ENCODE data around the gene MAP4K4. TPM values are rescaled to one million over a fixed set of nuclear protein-coding genes. Genes with fewer than 3 reads are reported as not detected.

MAP4K4 gene
- total and polyA plus RNA-seq, 2 of the 4 experiments (the other 2 are of a cell fraction): 89.4 to 124 TPM

GRCh38 chr2:101677658-101678057, 19.8 kb upstream of the MAP4K4 start:
- intact Hi-C loops (cut with micrococcal nuclease): no loop called here
- H2BK120ac ChIP-seq (ENCODE audit: low read depth, low read length): no peak overlapping the region
- H3K9ac ChIP-seq (ENCODE audit: low read depth, low read length): no peak overlapping the region
- no peaks in the 10 kb centered on the region for H4K20me1 ChIP-seq (ENCODE audit: insufficient read depth, low read length)
- no peak overlapping the region for H3K23ac ChIP-seq (ENCODE audit: low read depth, low read length)
- no peaks in the 10 kb centered on the region for H3K79me1 ChIP-seq (ENCODE audit: low read depth in 1 of 2, low read length in 2 of 2)
- BruUV-seq (replicated peaks): no TSS peak
- no peak for DNase-seq
- no peak overlapping the region for H3K56ac ChIP-seq (ENCODE audit: extremely low read depth, insufficient read depth, low read length)
- no peak overlapping the region for H3K18ac ChIP-seq (ENCODE audit: low read depth, low read length)
- no peaks in the 10 kb centered on the region; the same call in 1 of the 2 replicates for H3K4me1 ChIP-seq (ENCODE audit: control insufficient read depth, insufficient read depth, low read length)
- H2AK9ac ChIP-seq (replicated peaks; ENCODE audit: low read depth, low read length, poor library complexity): no peak overlapping the region
- no peaks in the 10 kb centered on the region; the same call in 1 of the 2 replicates for H3K27me3 ChIP-seq (ENCODE audit: control insufficient read depth, insufficient read depth, low read length)
- dilution Hi-C loops (cut with HindIII; ENCODE audit: low sequenced_read_pairs, unreplicated experiment): no loop called here
- POLR2A ChIA-PET (ENCODE audit: unreplicated experiment): no interaction called here
- CTCF ChIA-PET: no interaction called here
- no peak overlapping the region for H3K4ac ChIP-seq (ENCODE audit: low read depth, low read length)
- H2BK5ac ChIP-seq (ENCODE audit: low read depth, low read length, poor library complexity, severe bottlenecking): no peak overlapping the region
- H2AFZ ChIP-seq (replicated peaks; ENCODE audit: low read length, poor library complexity): no peak overlapping the region
- H4K5ac ChIP-seq (ENCODE audit: low read depth, low read length): no peak overlapping the region
- no peaks in the 10 kb centered on the region for H3K9me1 ChIP-seq (ENCODE audit: insufficient read depth, low read length)
- H4K91ac ChIP-seq (ENCODE audit: insufficient read depth, low read depth, low read length): no peak overlapping the region
- H2BK20ac ChIP-seq (ENCODE audit: low read depth, low read length): no peak overlapping the region
- H4K8ac ChIP-seq (ENCODE audit: low read depth in 2 of 2, low read length in 2 of 2): no peak overlapping the region
- in situ Hi-C loops (cut with MboI; ENCODE audit: low sequenced_read_pairs): loop anchor here (25.0 kb wide), 1 partner anchor 165 kb away; no protein-coding TSS in a partner anchor
- no peak overlapping the region for H3K27ac ChIP-seq (ENCODE audit: insufficient read depth, low read length)
- no peak overlapping the region for H3K4me2 ChIP-seq (ENCODE audit: low read depth, low read length)
- WGBS, 2 experiments (ENCODE audit: extremely low coverage in 2 of 2, insufficient read length in 1 of 2): no CpG with 5 or more reads among the region's 1 CpG
- H3K14ac ChIP-seq (replicated peaks; ENCODE audit: low read depth, low read length): no peak overlapping the region
- TF ChIP-seq MXI1 (IDR thresholded peaks at IDR 0.05; ENCODE audit: borderline replicate concordance, low read depth, low read length) (no peak), ELK1 (IDR thresholded peaks at IDR 0.05; ENCODE audit: borderline replicate concordance, low read depth, low read length) (no peak), FOS (IDR thresholded peaks at IDR 0.05; ENCODE audit: low read depth, low read length) (no peak), POLR2A (IDR thresholded peaks at IDR 0.05; ENCODE audit: low read depth, low read length) (no peak), RFX5 (IDR thresholded peaks at IDR 0.05; ENCODE audit: low read depth, low read length) (no peak), CTCF (conservative IDR thresholded peaks at IDR 0.05; ENCODE audit: low read depth, low read length) (no peak), RCOR1 (IDR thresholded peaks at IDR 0.05; ENCODE audit: insufficient replicate concordance, low read length) (no peak), SMC3 (IDR thresholded peaks at IDR 0.05; ENCODE audit: low read depth, low read length) (no peak), MAZ (IDR thresholded peaks at IDR 0.05; ENCODE audit: borderline replicate concordance, low read depth, low read length) (no peak), MAFK (IDR thresholded peaks at IDR 0.05; ENCODE audit: low read depth, low read length) (no peak), CEBPB (IDR thresholded peaks at IDR 0.05; ENCODE audit: low read depth, low read length) (no peak), USF2 (IDR thresholded peaks at IDR 0.05; ENCODE audit: low read depth, low read length) (no peak)
- no peak overlapping the region for H2AK5ac ChIP-seq (ENCODE audit: low read depth, low read length)
- no peak for ATAC-seq (ENCODE audit: low read depth)
- H3K36me3 ChIP-seq (ENCODE audit: control insufficient read depth, insufficient read depth, low read length): no peaks in the 10 kb centered on the region
- H3K4me3 ChIP-seq (ENCODE audit: insufficient read depth, low read depth, low read length): no peak overlapping the region
- H3K9me3 ChIP-seq (ENCODE audit: control insufficient read depth, insufficient read depth, low read length): no peaks in the 10 kb centered on the region
- H2BK15ac ChIP-seq (ENCODE audit: low read depth, low read length): no peak overlapping the region
